H9 (cell line): Measurements from ENCODE around the gene FAM217A. TPM values are rescaled to one million over a fixed set of nuclear protein-coding genes. Genes with fewer than 3 reads are reported as not detected.

Experiments used
- DNase-seq: peaks from one replicate; pipeline ENCODE4 v3.0.0-alpha.2; 2017
- H2AFZ ChIP-seq: one replicate; pipeline ENCODE4 v1.6.1; 2013; ENCODE audit warnings: mild to moderate bottlenecking, low read length, control low read depth, moderate library complexity
- H2AK5ac ChIP-seq: 2 replicates; pipeline ENCODE4 v1.6.1; 2013; ENCODE audit warnings: low read length, control low read depth, mixed read lengths; ENCODE audit not compliant: insufficient read length
- H2BK120ac ChIP-seq: one replicate; pipeline ENCODE4 v1.6.1; 2013; ENCODE audit warnings: low read depth, mild to moderate bottlenecking, low read length, control low read depth, inconsistent platforms; ENCODE audit not compliant: poor library complexity, severe bottlenecking
- H2BK12ac ChIP-seq: 2 replicates; pipeline ENCODE4 v1.6.1; 2013; ENCODE audit warnings: low read length, control low read depth, mixed read lengths, low read depth; ENCODE audit not compliant: insufficient read length
- H2BK15ac ChIP-seq: 2 replicates; pipeline ENCODE4 v1.6.1; 2013; ENCODE audit warnings: low read depth, low read length, control low read depth
- H2BK20ac ChIP-seq: one replicate; pipeline ENCODE4 v1.6.1; 2013; ENCODE audit warnings: low read depth, mild to moderate bottlenecking, low read length, control low read depth, inconsistent platforms; ENCODE audit not compliant: poor library complexity, severe bottlenecking
- H2BK5ac ChIP-seq: 2 replicates; pipeline ENCODE4 v1.6.1; 2013; ENCODE audit warnings: low read length, control low read depth, mixed read lengths; ENCODE audit not compliant: insufficient read length
- H3K14ac ChIP-seq: 2 replicates; pipeline ENCODE4 v1.6.1; 2013; ENCODE audit warnings: low read length, control low read depth; ENCODE audit not compliant: insufficient read depth
- H3K18ac ChIP-seq: 2 replicates; pipeline ENCODE4 v1.6.1; 2013; ENCODE audit warnings: low read depth, mild to moderate bottlenecking, mixed read lengths, low read length, control low read depth; ENCODE audit not compliant: insufficient read length
- H3K23ac ChIP-seq: 2 replicates; pipeline ENCODE4 v1.6.1; 2013; ENCODE audit warnings: low read length, control low read depth, mixed read lengths, low read depth; ENCODE audit not compliant: insufficient read length
- H3K23me2 ChIP-seq: 2 replicates; pipeline ENCODE4 v1.6.1; 2013; ENCODE audit warnings: low read depth, mild to moderate bottlenecking, mixed read lengths, low read length, control low read depth; ENCODE audit not compliant: insufficient read length, poor library complexity, severe bottlenecking
- H3K27ac ChIP-seq: 2 replicates; pipeline ENCODE4 v1.5.1; 2013; ENCODE audit warnings: low read length, control low read depth, mixed read lengths, low read depth; ENCODE audit not compliant: insufficient read length
- H3K27me3 ChIP-seq: 2 replicates; pipeline ENCODE4 v1.6.1; 2013; ENCODE audit warnings: low read length, control low read depth, inconsistent platforms; ENCODE audit not compliant: insufficient read depth
- H3K4ac ChIP-seq: 2 replicates; pipeline ENCODE4 v1.6.1; 2013; ENCODE audit warnings: low read depth, mild to moderate bottlenecking, control low read depth, inconsistent platforms, low read length, moderate library complexity
- H3K4me1 ChIP-seq: 2 replicates; pipeline ENCODE4 v1.6.1; 2013; ENCODE audit warnings: low read length, control low read depth, inconsistent platforms; ENCODE audit not compliant: insufficient read depth
- H3K4me2 ChIP-seq: 2 replicates; pipeline ENCODE4 v1.6.1; 2013; ENCODE audit warnings: low read length, control low read depth, mixed read lengths; ENCODE audit not compliant: insufficient read length, insufficient read depth
- H3K56ac ChIP-seq: 2 replicates; pipeline ENCODE4 v1.6.1; 2013; ENCODE audit warnings: low read depth, mild to moderate bottlenecking, mixed read lengths, low read length, control low read depth; ENCODE audit not compliant: insufficient read length
- H3K79me1 ChIP-seq: 2 replicates; pipeline ENCODE4 v1.6.1; 2013; ENCODE audit warnings: low read depth, mild to moderate bottlenecking, moderate library complexity, low read length, control low read depth, inconsistent platforms; ENCODE audit not compliant: insufficient read depth, poor library complexity, severe bottlenecking
- H3K79me2 ChIP-seq: 2 replicates; pipeline ENCODE4 v1.6.1; 2013; ENCODE audit warnings: low read length, control low read depth, inconsistent platforms; ENCODE audit not compliant: insufficient read depth
- H3K9ac ChIP-seq: 2 replicates; pipeline ENCODE4 v1.6.1; 2013; ENCODE audit warnings: low read length, control low read depth, mixed read lengths; ENCODE audit not compliant: insufficient read length; ENCODE audit errors: extremely low read depth
- H3K9me3 ChIP-seq: one replicate; pipeline ENCODE4 v1.6.1; 2013; ENCODE audit warnings: low read depth, low read length, inconsistent platforms; ENCODE audit not compliant: control insufficient read depth
- H3T11ph ChIP-seq: one replicate; pipeline ENCODE4 v1.6.1; 2013; ENCODE audit warnings: mild to moderate bottlenecking, low read length, control low read depth, inconsistent platforms
- H4K20me1 ChIP-seq: one replicate; pipeline ENCODE4 v1.6.1; 2013; ENCODE audit not compliant: control insufficient read depth, insufficient read length, insufficient read depth
- H4K5ac ChIP-seq: 2 replicates; pipeline ENCODE4 v1.6.1; 2013; ENCODE audit warnings: low read depth, mild to moderate bottlenecking, mixed read lengths, low read length, control low read depth; ENCODE audit not compliant: insufficient read length
- H4K8ac ChIP-seq: replicated peaks from 2 replicates; pipeline ENCODE4 v1.6.1; 2013; ENCODE audit warnings: low read length, control low read depth, mixed read lengths, low read depth; ENCODE audit not compliant: insufficient read length
- H4K91ac ChIP-seq: 2 replicates; pipeline ENCODE4 v1.6.1; 2013; ENCODE audit warnings: low read depth, mild to moderate bottlenecking, moderate library complexity, mixed read lengths, low read length, control low read depth; ENCODE audit not compliant: insufficient read length
- H3K27ac Mint-ChIP-seq, 3 experiments: 2 replicates in 2 of 3; 3 replicates in 1 of 3; pipeline ENCODE4 v1.8.0; 2020 to 2021; ENCODE audit warnings: mixed read lengths in 3 of 3, mild to moderate bottlenecking in 1 of 3, moderate library complexity in 1 of 3
- H3K27me3 Mint-ChIP-seq: 2 replicates; pipeline ENCODE4 v1.8.0; 2021; ENCODE audit warnings: low read depth, mild to moderate bottlenecking, moderate library complexity, mixed read lengths
- H3K36me3 Mint-ChIP-seq, 3 experiments: 2 replicates in 2 of 3; 3 replicates in 1 of 3; pipeline ENCODE4 v1.8.0; 2020 to 2021; ENCODE audit warnings: low read depth in 3 of 3, mixed read lengths in 3 of 3; ENCODE audit not compliant: insufficient read depth in 1 of 3
- H3K4me1 Mint-ChIP-seq, 2 experiments: 2 replicates each; pipeline ENCODE4 v1.8.0; 2020; ENCODE audit warnings: mixed read lengths in 2 of 2
- H3K4me3 Mint-ChIP-seq, 2 experiments: 2 replicates in 1 of 2; 3 replicates in 1 of 2; pipeline ENCODE4 v1.8.0; 2020 to 2021; ENCODE audit warnings: mild to moderate bottlenecking in 2 of 2, mixed read lengths in 2 of 2, moderate library complexity in 1 of 2
- H3K9me3 Mint-ChIP-seq, 2 experiments: 2 replicates in 1 of 2; 3 replicates in 1 of 2; pipeline ENCODE4 v1.8.0; 2020; ENCODE audit warnings: mild to moderate bottlenecking in 2 of 2, mixed read lengths in 2 of 2, moderate library complexity in 1 of 2
- WGBS: extraction: QIAGEN DNeasy Blood & Tissue Kit; methylation state at CpG from one replicate; pipeline ENCODE4 v1.1.7; 2013; ENCODE audit warnings: missing lambda C conversion rate, low lambda C conversion rate, mixed read lengths; ENCODE audit not compliant: insufficient read length; ENCODE audit errors: extremely low coverage; 5-methylcytosine and 5-hydroxymethylcytosine counted together
- total RNA-seq: library from RNA; stranded (reverse); gene quantifications from 2 replicates; pipeline ENCODE4 v1.2.1, GENCODE V29; 2021
- TF ChIP-seq, protein P1 (sequence below): fragments of 200-600 bp; sonication (generic); conservative IDR thresholded peaks from 3 replicates; pipeline ENCODE4 v1.8.0; 2021; ENCODE audit warnings: antibody characterized with exemption, mild to moderate bottlenecking

The FAM217A gene
- total RNA-seq, 1 experiment from 2014 or later, result not detected

DNA sequence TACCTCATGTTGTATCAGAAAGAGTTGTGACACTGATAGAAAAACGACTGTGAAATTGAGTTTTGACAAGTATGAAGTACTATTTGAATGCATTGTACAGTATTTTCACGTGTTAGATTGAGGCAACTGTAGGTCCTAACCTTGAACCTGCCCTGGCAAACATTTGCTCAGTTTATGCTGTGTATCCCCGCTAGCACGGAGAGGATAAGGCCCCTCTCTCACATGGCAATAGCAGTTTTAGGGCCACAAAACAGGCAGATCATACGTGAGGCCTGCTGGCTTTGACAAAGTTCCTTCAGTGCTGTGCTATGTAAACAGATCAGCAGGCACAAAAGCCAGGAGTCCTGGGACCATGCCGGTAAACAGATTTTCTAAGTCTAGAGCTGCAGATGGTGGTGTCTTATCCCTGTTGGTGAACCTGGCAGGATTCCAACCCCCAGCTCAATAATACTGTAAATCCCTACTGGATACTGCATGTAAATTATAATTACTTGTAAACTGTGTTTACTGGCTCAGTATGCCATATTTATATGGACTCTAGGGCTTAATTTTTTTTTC is 23.8 kb upstream of the FAM217A start:
- Histone ChIP-seq H2AK5ac (no peak overlapping the region), H3K23ac (no peak overlapping the region), H2BK12ac (no peak overlapping the region), H3K18ac (no peak overlapping the region), H4K91ac (no peak overlapping the region), H3K79me2 (no peaks in the 10 kb centered on the region), H3K27me3 (no peaks in the 10 kb centered on the region), H3K79me1 (no peaks in the 10 kb centered on the region), H3K23me2 (no peaks in the 10 kb centered on the region), H3K4me1 (no peaks in the 10 kb centered on the region), H2BK120ac (no peak overlapping the region), H2BK15ac (no peak overlapping the region), H4K5ac (no peak overlapping the region), H3K27ac (no peak overlapping the region), H3T11ph (no peak overlapping the region), H4K8ac (no peak overlapping the region), H3K56ac (no peak overlapping the region), H3K4ac (no peak overlapping the region), H3K14ac (no peak overlapping the region), H4K20me1 (no peaks in the 10 kb centered on the region), H3K4me2 (no peak overlapping the region), H2AFZ (no peak overlapping the region), H3K9me3 (no peaks in the 10 kb centered on the region), H2BK20ac (no peak overlapping the region), H2BK5ac (no peak overlapping the region), H3K9ac (no peak overlapping the region)
- Mint-ChIP-seq H3K27ac (no peak overlapping the region), H3K27me3 (no peaks in the 10 kb centered on the region; the same call in 1 of the 2 replicates), H3K36me3 (no peaks in the 10 kb centered on the region), H3K9me3 (no peaks in the 10 kb centered on the region; a peak in 1 of 5 replicates), H3K4me1 (peaks cover 5 to 6% of the 10 kb centered on the region in 2 experiments; a peak in 3 of 4 replicates), H3K4me3 (no peak overlapping the region)
- no CpG with 5 or more reads among the region's 6 CpGs for WGBS
- TF ChIP-seq, protein P1, sequence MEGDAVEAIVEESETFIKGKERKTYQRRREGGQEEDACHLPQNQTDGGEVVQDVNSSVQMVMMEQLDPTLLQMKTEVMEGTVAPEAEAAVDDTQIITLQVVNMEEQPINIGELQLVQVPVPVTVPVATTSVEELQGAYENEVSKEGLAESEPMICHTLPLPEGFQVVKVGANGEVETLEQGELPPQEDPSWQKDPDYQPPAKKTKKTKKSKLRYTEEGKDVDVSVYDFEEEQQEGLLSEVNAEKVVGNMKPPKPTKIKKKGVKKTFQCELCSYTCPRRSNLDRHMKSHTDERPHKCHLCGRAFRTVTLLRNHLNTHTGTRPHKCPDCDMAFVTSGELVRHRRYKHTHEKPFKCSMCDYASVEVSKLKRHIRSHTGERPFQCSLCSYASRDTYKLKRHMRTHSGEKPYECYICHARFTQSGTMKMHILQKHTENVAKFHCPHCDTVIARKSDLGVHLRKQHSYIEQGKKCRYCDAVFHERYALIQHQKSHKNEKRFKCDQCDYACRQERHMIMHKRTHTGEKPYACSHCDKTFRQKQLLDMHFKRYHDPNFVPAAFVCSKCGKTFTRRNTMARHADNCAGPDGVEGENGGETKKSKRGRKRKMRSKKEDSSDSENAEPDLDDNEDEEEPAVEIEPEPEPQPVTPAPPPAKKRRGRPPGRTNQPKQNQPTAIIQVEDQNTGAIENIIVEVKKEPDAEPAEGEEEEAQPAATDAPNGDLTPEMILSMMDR, result no peak
- DNase-seq, result no peak
